Adrenal gland (tissue), 12 donors: ENCODE results near the gene ALOX12B. TPM values are rescaled to one million over a fixed set of nuclear protein-coding genes. Genes with fewer than 3 reads are reported as not detected.
A peak's percentile ranks its signal among the peaks of the same experiment; 100 is the strongest.

Experiments
- DNase-seq, 7 donors: peaks; one replicate each; pipeline ENCODE4 v3.0.0-alpha.2; 2019 to 2020
- H3K27ac ChIP-seq, 5 donors: fragments of 200-600 bp; sonication (generic) in 4 of 5; 1 replicate in 3 of 5; 2 replicates in 2 of 5; pipeline versions ENCODE4 v1.5.1 to v1.8.0; 2016 to 2020; ENCODE audit warnings: mild to moderate bottlenecking in 1 of 5
- H3K27me3 ChIP-seq: fragments of 200-600 bp; 2 replicates; pipeline ENCODE4 v1.8.0; 2021
- H3K36me3 ChIP-seq, 2 donors: fragments of 200-600 bp; replicated peaks in 1 of 2; 1 replicate in 1 of 2; 2 replicates in 1 of 2; pipeline versions ENCODE4 v1.5.1 to v1.8.0; 2018 to 2022
- H3K4me1 ChIP-seq, 2 donors: fragments of 200-600 bp; replicated peaks in 1 of 2; 1 replicate in 1 of 2; 2 replicates in 1 of 2; pipeline versions ENCODE4 v1.5.1 to v1.8.0; 2018 to 2021
- H3K4me3 ChIP-seq, 4 donors: fragments of 200-600 bp; sonication (generic) in 3 of 4; one replicate each; pipeline ENCODE4 v1.5.1; 2016 to 2018
- H3K9me3 ChIP-seq, 3 donors: fragments of 200-600 bp; sonication (generic) in 1 of 3; replicated peaks in 1 of 3; 1 replicate in 2 of 3; 2 replicates in 1 of 3; pipeline versions ENCODE4 v1.5.1 to v1.8.0; 2016 to 2021
- CTCF ChIP-seq, 6 experiments: fragments of 450-650 bp in 4 of 6; fragments of 200-600 bp in 2 of 6; sonication (generic) in 1 of 6; IDR thresholded peaks; 1 replicate in 5 of 6; 2 replicates in 1 of 6; pipeline versions ENCODE4 v1.5.1 to v1.8.0; 2016 to 2021; ENCODE audit warnings: antibody characterized with exemption in 6 of 6, mild to moderate bottlenecking in 2 of 6, moderate library complexity in 1 of 6
- POLR2A ChIP-seq, 2 donors: fragments of 450-650 bp; IDR thresholded peaks; one replicate each; pipeline ENCODE4 v1.6.1; 2017; ENCODE audit warnings: antibody characterized with exemption in 2 of 2, mild to moderate bottlenecking in 2 of 2, moderate library complexity in 1 of 2
- WGBS, 4 donors: extraction: QIAGEN DNeasy Blood & Tissue Kit in 2 of 4; methylation state at CpG; one replicate each; pipeline versions ENCODE4 v1.1.5 to v1.1.7; 2013 to 2017; 5-methylcytosine and 5-hydroxymethylcytosine counted together
- intact Hi-C, 2 donors: fragments of 100-400 bp; cut with DNase I; formaldehyde crosslinking; loops; one replicate each; pipeline versions ENCODE4 v1.14.1 to v1.15.0; 2022 to 2023
- polyA plus RNA-seq, 3 donors: library from polyadenylated mRNA; stranded (reverse); fragments of 200-250 nt in 2 of 3; fragments of 350-450 nt in 1 of 3; fragmentation: Illumina TruSeq in 1 of 3; extraction: RNeasy Lipid Tissue Mini Kit (QIAGEN cat#74804) in 1 of 3; gene quantifications; one replicate each; pipeline ENCODE4 v1.2.3, GENCODE V29; 2013 to 2014
- total RNA-seq, 9 donors: library from RNA; depleted of rRNA in 4 of 9; stranded (reverse); fragments of >200 nt in 4 of 9; fragments of 120-200 nt in 1 of 9; fragmentation: NEBNext Ultra II Directional in 1 of 9; extraction: Animal tissue kit (Norgen Biotek cat#: 25700) in 1 of 9; gene quantifications; one replicate each; pipeline versions ENCODE4 v1.1.0 to v1.2.4, GENCODE V29; 2013 to 2023
- donor health status: healthy with polysubstance abuse.
- donor health status: Bipolar disorder and iron deficiency.
- donor health status: DM: yes; HTN: yes; CAD: no.
- donor health status: DM: no; HTN: no; CAD: no.
- donor health status: DM: no; HTN: no; CAD: no.
- donor health status: DM: yes; HTN: yes; CAD: no.

ALOX12B gene
- total and polyA plus RNA-seq, 12 donors = not detected

- H3K27me3 ChIP-seq = peaks cover 18% of the 10 kb centered on the region
- TF ChIP-seq POLR2A (IDR thresholded peaks at IDR 0.05) (no peak), CTCF (IDR thresholded peaks at IDR 0.05) (peak in 2 of 6 experiments; percentile 23 to 31)
- H3K27ac ChIP-seq = peak overlapping the region in 2 of 5 donors; percentile 61 to 86
- WGBS, 4 donors = 1 to 2% (median 1%) methylated on average over 40 of the region's 40 CpGs
- peak overlapping the region in 1 of 4 donors; percentile 52 for H3K4me3 ChIP-seq
- no peaks in the 10 kb centered on the region for H3K36me3 ChIP-seq
- H3K9me3 ChIP-seq = no peaks in the 10 kb centered on the region
- peak in 6 of 7 donors; percentile 42 to 77 (median 65) for DNase-seq
- H3K4me1 ChIP-seq = peaks cover 47 to 66% of the 10 kb centered on the region in 2 donors
- intact Hi-C loops = loop anchor here in 1 of 2 donors (10.0 kb wide), 1 partner anchor 64 kb away; no protein-coding TSS in a partner anchor
Measured at GRCh38 chr17:8120520-8121406, 33.2 kb upstream of the ALOX12B start.

DNA sequence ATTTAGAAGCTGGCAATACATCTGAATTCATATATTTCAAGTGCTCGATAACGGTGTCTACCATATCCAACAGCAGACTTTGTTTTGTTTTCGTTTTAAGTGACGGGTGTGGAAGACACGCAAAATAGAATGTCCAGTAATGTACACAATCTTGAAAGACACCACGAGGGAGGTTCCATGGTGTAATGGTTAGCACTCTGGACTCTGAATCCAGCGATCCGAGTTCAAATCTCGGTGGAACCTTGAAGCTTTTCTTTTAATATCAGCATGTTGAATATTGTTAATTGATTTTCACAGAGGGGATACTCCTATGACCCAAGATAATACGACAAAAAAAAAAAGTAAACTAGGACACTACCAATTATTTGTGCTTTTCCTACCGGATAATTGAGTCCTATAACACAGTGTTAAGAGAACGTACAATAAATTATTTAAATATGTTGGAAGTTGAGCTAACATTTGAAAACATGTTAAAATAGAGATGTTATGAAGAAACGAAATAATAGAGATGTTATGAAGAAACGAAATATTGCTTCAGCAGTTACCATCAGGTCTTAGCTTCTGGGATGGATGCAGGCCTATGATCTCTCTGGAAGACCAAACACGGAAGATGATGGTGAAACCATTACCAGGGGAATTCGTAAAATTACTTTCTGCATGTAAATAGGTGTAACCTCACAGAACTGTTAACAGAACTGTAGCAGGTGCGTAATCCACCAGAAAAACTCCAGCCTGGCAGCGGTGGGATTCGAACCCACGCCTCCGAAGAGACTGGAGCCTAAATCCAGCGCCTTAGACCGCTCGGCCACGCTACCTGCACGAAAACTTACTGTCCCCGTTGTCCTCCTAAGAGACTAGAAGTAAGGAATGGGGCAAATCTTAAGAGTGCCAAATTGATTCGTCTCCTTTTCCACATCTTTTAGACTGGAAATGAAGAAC, 32.3 kb upstream of the ALOX12B start:
- H3K9me3 ChIP-seq = no peaks in the 10 kb centered on the region
- 0 to 2% (median 1%) methylated on average over 26 to 28 of the region's 28 CpGs for WGBS, 4 donors
- TF ChIP-seq POLR2A (IDR thresholded peaks at IDR 0.05) (no peak), CTCF (IDR thresholded peaks at IDR 0.05) (no peak)
- peak overlapping the region in 2 of 4 donors; percentile 17 to 61 for H3K4me3 ChIP-seq
- H3K36me3 ChIP-seq = no peaks in the 10 kb centered on the region
- DNase-seq = peak; percentile 73 to 95 (median 85)
- intact Hi-C loops = loop anchor here in 1 of 2 donors (10.0 kb wide), 1 partner anchor 65 kb away; no protein-coding TSS in a partner anchor
- peaks cover 25% of the 10 kb centered on the region for H3K27me3 ChIP-seq
- H3K27ac ChIP-seq = peak overlapping the region in 4 of 5 donors; percentile 49 to 91 (median 73)
- peaks cover 38 to 57% of the 10 kb centered on the region in 2 donors for H3K4me1 ChIP-seq

DNA sequence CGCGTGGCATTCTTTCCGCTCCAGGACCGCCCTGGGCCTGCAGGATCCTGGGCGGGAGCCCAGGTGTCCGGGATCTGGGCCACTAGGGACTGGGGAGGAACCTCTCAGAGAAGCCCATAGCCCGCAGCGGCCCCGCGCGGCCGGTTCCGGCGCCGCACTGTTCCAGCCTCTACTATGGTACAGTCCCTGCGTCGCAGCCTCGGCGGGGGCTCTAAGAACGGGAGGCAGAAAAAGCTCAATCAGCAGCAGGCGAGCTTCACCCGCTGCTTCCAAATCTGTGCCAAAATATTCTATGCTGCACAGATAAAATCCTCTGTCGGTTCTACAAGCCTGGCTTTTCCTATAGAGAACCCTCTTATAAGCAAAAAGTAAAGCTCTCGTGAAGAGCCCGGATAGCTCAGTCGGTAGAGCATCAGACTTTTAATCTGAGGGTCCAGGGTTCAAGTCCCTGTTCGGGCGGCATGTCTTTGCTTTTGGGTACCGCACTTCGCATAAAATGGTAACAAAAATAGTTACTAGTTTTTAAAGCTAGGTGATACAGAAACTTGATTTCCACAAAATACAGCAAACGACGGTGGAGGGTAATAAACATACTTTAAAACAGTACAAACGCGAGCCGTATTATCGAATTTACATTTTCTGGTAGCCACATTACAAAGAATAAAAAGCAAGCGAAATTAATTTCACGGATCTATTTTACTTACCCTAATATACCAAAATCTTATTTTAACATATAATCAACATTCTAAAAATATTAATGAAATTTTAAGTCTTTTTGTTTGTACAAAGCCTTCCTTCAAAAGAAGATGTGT, 31.5 kb upstream of the ALOX12B start:
- intact Hi-C loops = no loop called here
- H3K4me3 ChIP-seq = peak overlapping the region in 3 of 4 donors; percentile 5 to 61 (median 17)
- no peaks in the 10 kb centered on the region for H3K9me3 ChIP-seq
- WGBS, 4 donors = 0 to 1% (median 0%) methylated on average over 18 to 38 of the region's 38 CpGs
- peak; percentile 73 to 90 (median 82) for TF ChIP-seq CTCF (IDR thresholded peaks at IDR 0.05)
- TF ChIP-seq POLR2A (IDR thresholded peaks at IDR 0.05) = no peak
- H3K4me1 ChIP-seq = peaks cover 36 to 48% of the 10 kb centered on the region in 2 donors
- H3K27me3 ChIP-seq = peaks cover 21% of the 10 kb centered on the region
- peak overlapping the region in 4 of 5 donors; percentile 49 to 91 (median 73) for H3K27ac ChIP-seq
- H3K36me3 ChIP-seq = no peaks in the 10 kb centered on the region
- DNase-seq = peak; percentile 86 to 96 (median 90)
